GM19023 (cell line): ENCODE data around the gene RPL19.
"Not testable (repeated sequence)": the region's sequence is repeated elsewhere in the genome, so short reads cannot be mapped to it uniquely, and the experiment has no call there.

Source experiments
- ATAC-seq: cut with Tn5 transposase; IDR thresholded peaks from one replicate; pipeline ENCODE4 v1.9.1; 2021; ENCODE audit warnings: mild to moderate bottlenecking, moderate library complexity; ENCODE audit not compliant: unreplicated experiment

The RPL19 gene

DNA sequence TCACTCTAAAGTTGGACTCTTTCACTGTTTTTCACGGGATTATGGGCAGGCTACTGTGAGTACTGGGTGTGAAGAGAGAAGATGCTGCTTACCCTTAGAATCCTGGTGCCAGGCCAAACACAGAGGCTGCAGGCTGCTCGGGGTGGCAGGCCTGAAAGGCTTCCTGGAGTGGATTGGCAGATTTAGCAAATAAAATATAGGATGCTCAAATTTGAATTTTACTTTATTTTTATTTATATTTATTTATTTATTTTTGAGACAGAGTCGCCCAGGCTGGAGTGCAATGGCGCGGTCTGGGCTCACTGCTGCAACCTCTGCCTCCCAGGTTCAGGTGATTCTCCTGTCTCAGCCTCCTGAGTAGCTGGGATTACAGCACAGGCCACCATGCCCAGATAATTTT is 40.5 kb downstream of the RPL19 start:
- ATAC-seq = no peak

DNA sequence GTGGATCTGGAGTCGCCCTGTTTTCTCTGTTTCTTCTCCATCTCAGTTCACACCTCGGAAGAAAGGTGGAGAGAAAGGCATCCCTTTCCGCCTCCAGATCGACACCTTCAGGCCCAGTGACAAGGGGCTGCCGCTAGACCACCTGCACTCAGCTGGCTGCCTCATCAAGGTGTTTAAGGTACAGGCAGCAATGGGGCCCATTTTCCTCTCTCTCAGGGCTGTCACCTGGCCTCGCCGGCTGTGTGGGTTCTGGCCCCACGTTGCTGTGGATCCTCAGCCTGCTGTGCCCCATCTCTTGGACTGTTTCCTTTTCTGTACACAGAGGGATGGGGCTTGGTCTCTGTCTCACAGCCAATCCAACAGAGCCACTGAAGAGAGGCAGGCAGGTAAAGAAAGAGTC is 43.1 kb downstream of the RPL19 start:
- no peak for ATAC-seq

DNA sequence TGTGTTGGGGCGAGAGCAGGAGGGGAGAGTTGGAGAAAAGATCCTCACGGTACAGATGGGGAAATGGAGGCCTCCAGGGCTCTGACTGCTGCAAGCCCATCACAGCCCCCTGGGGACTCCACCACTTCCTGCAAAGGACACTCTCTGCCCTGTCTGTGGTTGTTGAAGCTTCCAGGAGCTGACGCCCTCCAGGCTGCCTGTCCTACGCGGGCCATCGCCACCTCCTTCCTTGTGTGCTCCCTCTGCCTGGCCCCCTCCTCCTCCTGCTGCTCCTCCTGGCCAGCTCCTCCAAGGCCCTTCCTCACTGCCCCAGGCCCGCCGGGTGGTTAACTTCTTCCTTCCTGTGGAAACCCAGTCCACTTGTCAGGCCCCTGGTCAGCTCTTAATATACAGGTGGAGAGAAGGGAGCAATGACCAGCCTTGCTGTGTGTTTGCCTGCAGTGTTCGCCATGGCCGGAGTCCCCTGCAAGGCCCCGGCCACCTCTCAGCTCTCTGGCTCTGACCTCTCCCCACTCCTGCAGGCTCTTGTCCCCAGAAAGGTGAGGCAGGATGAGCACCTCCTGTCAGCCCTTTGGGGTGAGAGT is 44.0 kb downstream of the RPL19 start:
- ATAC-seq = no peak

DNA sequence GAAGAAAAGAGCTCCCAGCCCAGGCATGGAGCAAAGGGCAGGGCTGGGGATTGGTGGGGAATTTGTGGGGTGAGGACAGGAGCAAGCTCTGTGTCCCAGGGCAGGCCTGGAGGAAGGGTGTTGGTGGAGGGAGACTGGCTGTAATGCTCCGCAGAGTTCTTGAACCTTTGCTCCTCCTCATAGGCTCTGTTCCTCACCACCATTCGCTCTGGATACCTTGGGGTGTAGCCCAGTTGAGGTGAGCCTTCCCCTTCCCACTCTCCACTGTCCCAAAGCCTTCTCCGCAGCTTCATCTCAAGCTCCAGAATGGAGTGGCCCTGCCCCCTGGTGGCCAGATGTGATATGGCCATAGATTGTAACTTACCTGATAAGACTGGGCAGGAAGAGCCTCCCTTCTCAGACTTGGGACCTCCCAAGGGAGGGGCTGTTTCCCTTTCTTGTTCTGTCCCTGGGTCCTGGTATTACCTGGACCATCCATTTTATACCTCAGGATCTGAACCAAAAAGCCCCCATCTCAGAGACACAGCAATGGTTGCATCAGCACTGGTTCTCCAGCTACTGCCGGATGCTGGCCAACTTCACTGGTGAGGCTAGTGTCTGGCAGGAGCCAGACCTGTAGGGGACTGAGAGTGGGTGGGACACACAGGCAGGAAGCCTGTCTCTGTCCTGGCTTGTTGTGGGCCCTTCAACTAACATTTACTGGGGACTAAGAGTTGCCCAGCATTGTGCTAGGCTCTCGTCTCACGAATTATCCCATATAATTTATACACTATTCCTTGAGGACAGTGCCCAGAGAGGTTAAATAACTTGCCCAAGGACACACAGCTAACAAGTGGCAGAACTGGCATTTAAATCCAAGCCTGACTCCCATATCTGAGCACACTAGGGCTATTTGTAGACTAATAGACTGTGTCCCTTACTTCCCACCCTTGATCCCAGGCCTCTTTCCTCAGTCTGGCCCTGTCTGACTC is 44.8 kb downstream of the RPL19 start:
- ATAC-seq = no peak

DNA sequence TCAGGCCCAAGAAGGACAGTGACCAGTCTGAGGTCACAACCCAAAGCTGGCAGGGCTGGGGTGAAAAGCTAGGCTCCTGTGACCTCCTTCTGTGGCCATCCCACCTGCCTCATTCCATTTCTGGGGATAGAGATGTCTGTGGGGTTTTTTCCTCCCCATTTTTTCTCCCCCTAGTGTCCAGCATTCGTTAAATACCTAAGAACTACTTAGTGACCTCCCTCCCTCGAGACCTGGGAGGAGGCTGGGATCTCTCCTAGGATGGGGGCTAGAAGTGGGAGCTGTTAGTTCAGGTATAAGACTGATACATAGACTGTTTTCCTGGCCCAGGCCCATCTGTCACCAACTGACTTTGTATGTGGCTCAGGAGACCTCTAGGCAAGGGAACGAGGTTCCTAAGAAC is 46.2 kb downstream of the RPL19 start:
- no peak for ATAC-seq

DNA sequence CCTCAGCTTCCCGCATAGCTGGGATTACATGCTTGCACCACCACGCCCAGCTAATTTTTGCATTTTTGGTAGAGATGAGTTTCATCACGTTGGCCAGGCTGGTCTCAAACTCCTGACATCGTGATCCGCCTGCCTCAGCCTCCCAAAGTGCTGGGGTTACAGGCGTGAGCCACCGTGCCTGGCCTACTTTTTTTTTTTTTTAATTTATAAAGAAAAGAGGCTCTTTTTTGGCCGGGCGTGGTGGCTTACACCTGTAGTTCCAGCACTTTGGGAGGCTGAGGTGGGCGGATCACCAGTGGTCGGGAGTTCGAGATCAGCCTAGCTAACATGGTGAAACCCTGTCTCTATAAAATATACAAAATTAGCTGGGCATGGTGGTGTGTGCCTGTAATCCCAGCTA is 50.0 kb downstream of the RPL19 start:
- not testable (repeated sequence) for ATAC-seq

DNA sequence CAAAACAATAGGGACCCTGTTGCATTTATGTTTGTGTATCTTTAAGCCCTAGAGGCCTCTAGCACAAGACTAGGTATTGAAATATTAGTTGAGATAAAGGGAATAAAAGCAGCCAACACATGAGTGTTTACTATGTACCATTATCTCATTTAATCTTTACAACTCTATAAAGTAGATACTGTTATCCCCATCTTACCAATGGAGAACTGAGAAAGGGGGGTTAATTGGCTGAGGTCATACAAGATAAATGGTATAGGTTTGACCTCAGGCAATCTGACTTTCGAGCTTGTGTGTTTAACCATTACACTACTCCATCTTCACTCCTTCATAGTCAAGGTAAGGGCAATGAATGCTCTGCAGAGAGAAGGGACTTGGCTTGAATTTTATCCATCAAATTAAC is 51.9 kb downstream of the RPL19 start:
- ATAC-seq = no peak

DNA sequence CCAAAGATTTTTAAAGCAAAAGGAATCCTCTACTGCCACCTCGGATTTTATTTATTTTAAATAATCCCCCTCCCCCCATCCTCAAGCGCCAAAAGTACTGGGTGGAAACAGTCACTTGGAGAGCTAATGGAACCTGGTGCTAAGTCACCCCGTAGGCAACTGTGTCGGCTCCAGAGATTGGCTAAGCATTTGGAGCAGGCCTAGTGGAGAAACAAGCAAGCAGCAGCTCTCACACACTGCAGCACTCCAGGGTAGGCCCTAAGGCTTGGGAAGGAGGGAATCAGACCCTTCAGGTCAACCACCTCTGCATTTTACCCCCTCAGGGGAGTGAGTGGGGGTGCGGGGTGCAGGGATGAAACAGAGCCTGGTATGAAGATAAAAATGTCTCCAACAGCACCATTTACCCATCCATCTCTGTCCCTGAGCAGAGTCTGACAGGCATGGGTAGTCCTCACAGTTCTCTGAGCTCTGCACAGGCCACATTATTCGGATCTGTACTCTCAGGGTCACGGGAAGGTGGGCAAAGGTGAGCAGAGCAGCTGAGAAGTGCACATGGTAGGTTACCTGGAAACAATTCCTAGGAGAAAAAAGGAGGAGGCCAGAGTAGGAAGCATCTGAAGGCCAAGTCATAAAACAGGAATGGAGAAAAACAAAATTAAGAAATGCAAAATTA is 52.8 kb downstream of the RPL19 start:
- ATAC-seq = no peak
